Esophagus squamous epithelium (tissue), 5 donors: Measurements from ENCODE around the gene GABARAPL2. TPM values are rescaled to one million over a fixed set of nuclear protein-coding genes. Genes with fewer than 3 reads are reported as not detected.
"Not testable (repeated sequence)": the region's sequence is repeated elsewhere in the genome, so short reads cannot be mapped to it uniquely, and the experiment has no call there.

ENCODE experiments used
- DNase-seq: peaks from one replicate; lab custom pipeline; 2025; lab: John Stamatoyannopoulos, UW
- H3K27ac ChIP-seq, 4 donors: fragments of 200-600 bp; sonication (generic); one replicate each; pipeline ENCODE4 v1.5.1; 2016 to 2019; ENCODE audit warnings: mild to moderate bottlenecking in 1 of 4
- H3K27me3 ChIP-seq, 4 donors: fragments of 200-600 bp; sonication (generic); 1 replicate in 3 of 4; 2 replicates in 1 of 4; pipeline versions ENCODE4 v1.5.1 to v1.6.0; 2017 to 2021; ENCODE audit warnings: antibody characterized with exemption in 1 of 4
- H3K36me3 ChIP-seq, 3 donors: fragments of 200-600 bp; sonication (generic); one replicate each; pipeline ENCODE4 v1.5.1; 2016 to 2019
- H3K4me1 ChIP-seq, 3 donors: fragments of 200-600 bp; sonication (generic); one replicate each; pipeline ENCODE4 v1.5.1; 2017 to 2019
- H3K4me3 ChIP-seq, 4 donors: fragments of 200-600 bp; sonication (generic); 1 replicate in 3 of 4; 2 replicates in 1 of 4; pipeline ENCODE4 v1.5.1; 2016 to 2019; ENCODE audit warnings: mild to moderate bottlenecking in 2 of 4, moderate library complexity in 1 of 4
- H3K9me3 ChIP-seq, 3 donors: fragments of 200-600 bp; sonication (generic); one replicate each; pipeline ENCODE4 v1.5.1; 2016 to 2019
- CTCF ChIP-seq, 6 experiments: fragments of 450-650 bp in 4 of 6; fragments of 200-600 bp in 2 of 6; sonication (generic) in 2 of 6; IDR thresholded peaks; one replicate each; pipeline ENCODE4 v1.5.1; 2016 to 2019; ENCODE audit warnings: antibody characterized with exemption in 6 of 6, mild to moderate bottlenecking in 4 of 6, moderate library complexity in 4 of 6
- POLR2A ChIP-seq, 4 donors: fragments of 450-650 bp; IDR thresholded peaks; one replicate each; pipeline ENCODE4 v1.6.1; 2017; ENCODE audit warnings: antibody characterized with exemption in 4 of 4, mild to moderate bottlenecking in 4 of 4, moderate library complexity in 3 of 4
- WGBS, 2 donors: methylation state at CpG; one replicate each; pipeline ENCODE4 v1.1.5; 2018; 5-methylcytosine and 5-hydroxymethylcytosine counted together
- intact Hi-C: fragments of 100-400 bp; cut with DNase I; formaldehyde crosslinking; loops from one replicate; pipeline ENCODE4 v1.15.0; 2022
- total RNA-seq, 4 donors: library from RNA; depleted of rRNA; stranded (reverse); fragments of >200 nt; gene quantifications; one replicate each; pipeline ENCODE4 v1.1.0, GENCODE V29; 2016
- donor health status: DM: yes; HTN: yes; CAD: no.

The GABARAPL2 gene
- total RNA-seq, 4 donors from 2014 or later, result 47.4 to 75.0 (median 65.2) TPM

- Histone ChIP-seq H3K27ac (no peak overlapping the region), H3K4me3 (no peak overlapping the region), H3K9me3 (no peaks in the 10 kb centered on the region), H3K27me3 (no peaks in the 10 kb centered on the region), H3K4me1 (no peaks in the 10 kb centered on the region), H3K36me3 (no peaks in the 10 kb centered on the region)
- no peak for DNase-seq
- intact Hi-C loops, result no loop called here
- 50 to 90% methylated on average over 4 to 5 of the region's 34 CpGs for WGBS, 2 donors
- TF ChIP-seq CTCF (IDR thresholded peaks at IDR 0.05) (no peak), POLR2A (IDR thresholded peaks at IDR 0.05) (no peak)
Observed at GRCh38 chr16:75535211-75535843, 30.9 kb upstream of the GABARAPL2 start.

DNA sequence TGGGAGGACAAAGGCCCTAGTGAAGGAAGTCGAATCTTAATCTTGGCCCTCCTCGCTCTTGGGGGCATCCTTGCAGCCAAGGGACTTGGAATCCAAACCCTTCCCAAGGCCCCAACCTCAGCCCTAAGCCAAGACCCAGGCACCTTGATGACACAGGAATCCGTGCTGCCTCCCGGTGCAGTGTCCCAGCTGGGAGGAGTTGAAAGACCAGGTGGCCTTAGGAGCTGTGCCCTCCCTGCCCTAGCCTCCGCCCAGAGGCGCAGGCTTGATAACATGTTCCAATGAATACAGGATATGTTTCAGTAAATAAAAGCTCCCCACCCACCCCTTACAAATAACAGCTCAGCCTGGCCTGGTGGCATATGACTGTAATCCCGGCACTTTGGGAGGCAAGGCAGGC, 30.3 kb upstream of the GABARAPL2 start, which contains the start of gene CHST5:
CHST5 (minus strand) TSS at position 208 of the 400 bp plus-strand sequence. CDS start 5,724 bp downstream, outside the sequence.
- H3K9me3 ChIP-seq, result no peaks in the 10 kb centered on the region
- H3K27ac ChIP-seq, result no peak within 1 kb of the TSS
- no peak within 1 kb of the TSS for H3K4me3 ChIP-seq
- TF ChIP-seq POLR2A (IDR thresholded peaks at IDR 0.05) (no peak), CTCF (IDR thresholded peaks at IDR 0.05) (no peak)
- no peaks in the 10 kb centered on the region for H3K36me3 ChIP-seq
- H3K4me1 ChIP-seq, result no peaks in the 10 kb centered on the region
- 88% methylated on average over 3 of the region's 7 CpGs; no CpG with 5 or more reads in 1 of the 2 donors for WGBS, 2 donors
- DNase-seq, result no peak
- intact Hi-C loops, result no loop called here
- no peaks in the 10 kb centered on the region for H3K27me3 ChIP-seq

- intact Hi-C loops, result no loop called here
- peaks cover 0 to 5% (median 0%) of the 10 kb centered on the region in 3 donors for H3K36me3 ChIP-seq
- no peaks in the 10 kb centered on the region for H3K9me3 ChIP-seq
- no peaks in the 10 kb centered on the region for H3K4me1 ChIP-seq
- no peak for TF ChIP-seq CTCF (IDR thresholded peaks at IDR 0.05)
- no peak for TF ChIP-seq POLR2A (IDR thresholded peaks at IDR 0.05)
- H3K4me3 ChIP-seq, result no peak overlapping the region
- WGBS, 2 donors, result 73 to 76% methylated on average over 4 of the region's 4 CpGs
- no peak for DNase-seq
- H3K27me3 ChIP-seq, result no peaks in the 10 kb centered on the region
- H3K27ac ChIP-seq, result no peak overlapping the region
Observed at GRCh38 chr16:75537776-75538175, 28.4 kb upstream of the GABARAPL2 start.

GRCh38 chr16:75538882-75539565, 27.2 kb upstream of the GABARAPL2 start:
- H3K4me1 ChIP-seq, intact Hi-C loops, H3K9me3 ChIP-seq, DNase-seq, H3K4me3 ChIP-seq, H3K27me3 ChIP-seq, H3K27ac ChIP-seq, H3K36me3 ChIP-seq: not testable (repeated sequence)
- WGBS, 2 donors, result 74% methylated on average over 3 of the region's 10 CpGs; no CpG with 5 or more reads in 1 of the 2 donors

DNA sequence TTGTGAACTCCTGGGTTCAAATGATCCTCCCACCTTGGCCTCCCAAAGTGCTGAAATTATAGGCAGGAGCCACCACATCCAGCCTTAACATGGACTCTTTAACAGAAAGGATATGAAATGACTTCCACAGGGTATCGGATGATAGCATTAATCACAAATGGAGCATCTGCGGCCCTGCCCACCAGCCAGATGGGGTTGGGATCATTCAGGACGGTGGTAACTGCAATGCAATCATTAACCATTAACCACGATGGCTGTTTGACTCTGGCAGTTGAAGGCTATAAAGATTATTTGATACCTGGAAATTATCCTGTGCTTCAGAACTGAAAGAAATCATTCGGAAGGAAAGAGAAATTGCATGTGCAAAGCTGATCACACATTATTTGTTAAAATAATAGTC, 24.9 kb upstream of the GABARAPL2 start:
- no peak overlapping the region for H3K27ac ChIP-seq
- no peak for DNase-seq
- WGBS, 2 donors, result 87 to 94% methylated on average over 5 of the region's 5 CpGs
- peaks cover 0 to 18% (median 0%) of the 10 kb centered on the region in 3 donors for H3K36me3 ChIP-seq
- H3K27me3 ChIP-seq, result no peaks in the 10 kb centered on the region
- no peak for TF ChIP-seq POLR2A (IDR thresholded peaks at IDR 0.05)
- TF ChIP-seq CTCF (IDR thresholded peaks at IDR 0.05), result no peak
- no peaks in the 10 kb centered on the region for H3K4me1 ChIP-seq
- no peaks in the 10 kb centered on the region for H3K9me3 ChIP-seq
- H3K4me3 ChIP-seq, result no peak overlapping the region
- intact Hi-C loops, result no loop called here

GRCh38 chr16:75542462-75542861, 23.7 kb upstream of the GABARAPL2 start:
- H3K4me1 ChIP-seq, intact Hi-C loops, H3K27me3 ChIP-seq, DNase-seq, H3K4me3 ChIP-seq, H3K9me3 ChIP-seq, H3K27ac ChIP-seq: not testable (repeated sequence)
- H3K36me3 ChIP-seq, result peaks cover 0 to 18% (median 0%) of the 10 kb centered on the region in 3 donors
- 90 to 95% methylated on average over 6 to 8 of the region's 8 CpGs for WGBS, 2 donors

DNA sequence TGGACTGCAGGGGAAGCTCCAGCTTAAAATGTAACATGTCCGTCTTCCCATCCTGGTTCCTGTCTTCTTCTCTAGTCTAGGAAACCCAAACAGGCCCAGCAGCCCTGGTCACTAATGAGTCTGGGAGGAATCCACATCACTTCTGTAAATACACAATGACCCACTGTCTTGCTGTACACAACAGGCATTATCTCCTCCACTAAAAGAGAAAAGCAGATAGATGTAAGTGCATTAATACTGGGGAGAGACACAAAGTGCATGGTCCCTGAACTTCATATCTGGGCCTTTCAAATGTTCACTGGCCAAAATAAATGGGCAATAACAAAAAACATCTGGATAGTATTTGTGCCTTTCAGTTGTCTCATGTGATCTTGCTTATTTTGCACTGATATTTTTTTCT, 20.3 kb upstream of the GABARAPL2 start:
- H3K27me3 ChIP-seq, DNase-seq, H3K4me3 ChIP-seq, H3K9me3 ChIP-seq, H3K4me1 ChIP-seq, H3K27ac ChIP-seq, intact Hi-C loops: not testable (repeated sequence)
- WGBS, 2 donors, result 100% methylated on average over 1 of the region's 1 CpG; no CpG with 5 or more reads in 1 of the 2 donors
- H3K36me3 ChIP-seq, result peaks cover 0 to 18% (median 0%) of the 10 kb centered on the region in 3 donors
